ENCODE measurements around the gene AHI1. TPM values are rescaled to one million over a fixed set of nuclear protein-coding genes. Genes with fewer than 3 reads are reported as not detected.

Gene AHI1
- total and polyA plus RNA-seq, 5 experiments from 2014 or later, result 2.3 to 16.1 (median 4.9) TPM

GRCh38 chr6:135527116-135527959 lies 29.8 kb upstream of the AHI1 start:
- Mint-ChIP-seq H3K36me3 (no peaks in the 10 kb centered on the region), H3K9me3 (no peaks in the 10 kb centered on the region), H3K4me1 (no peaks in the 10 kb centered on the region), H3K27ac (no peak overlapping the region), H3K27me3 (no peaks in the 10 kb centered on the region), H3K4me3 (no peak overlapping the region)
- POLR2A ChIA-PET, result no interaction called here
- ATAC-seq, result no peak
- no peak for DNase-seq

DNA sequence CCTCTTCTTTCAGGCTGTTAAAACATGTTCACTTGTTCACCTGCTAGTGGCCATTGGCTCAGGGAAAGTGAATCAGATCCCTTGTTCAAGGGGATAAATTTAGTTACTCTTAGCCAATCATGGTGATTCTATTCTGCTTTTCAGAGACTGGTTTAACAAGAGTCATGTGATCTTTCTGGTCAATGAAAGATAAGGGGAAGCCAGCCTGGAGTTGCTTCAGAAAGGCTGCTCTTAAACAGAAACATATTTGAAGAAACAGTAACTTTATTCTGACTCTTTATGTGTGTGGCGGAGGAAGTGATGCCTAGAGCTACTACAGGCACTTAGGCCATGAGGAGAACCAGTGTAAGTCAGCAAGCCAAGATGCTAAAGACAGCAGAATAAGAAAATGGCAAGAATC lies 28.1 kb upstream of the AHI1 start:
- ATAC-seq, result no peak
- POLR2A ChIA-PET, result no interaction called here
- H3K9me3 Mint-ChIP-seq, result no peaks in the 10 kb centered on the region
- H3K4me3 Mint-ChIP-seq, result no peak overlapping the region
- no peaks in the 10 kb centered on the region for H3K27me3 Mint-ChIP-seq
- H3K36me3 Mint-ChIP-seq, result no peaks in the 10 kb centered on the region
- H3K4me1 Mint-ChIP-seq, result no peaks in the 10 kb centered on the region
- no peak for DNase-seq
- H3K27ac Mint-ChIP-seq, result no peak overlapping the region

DNA sequence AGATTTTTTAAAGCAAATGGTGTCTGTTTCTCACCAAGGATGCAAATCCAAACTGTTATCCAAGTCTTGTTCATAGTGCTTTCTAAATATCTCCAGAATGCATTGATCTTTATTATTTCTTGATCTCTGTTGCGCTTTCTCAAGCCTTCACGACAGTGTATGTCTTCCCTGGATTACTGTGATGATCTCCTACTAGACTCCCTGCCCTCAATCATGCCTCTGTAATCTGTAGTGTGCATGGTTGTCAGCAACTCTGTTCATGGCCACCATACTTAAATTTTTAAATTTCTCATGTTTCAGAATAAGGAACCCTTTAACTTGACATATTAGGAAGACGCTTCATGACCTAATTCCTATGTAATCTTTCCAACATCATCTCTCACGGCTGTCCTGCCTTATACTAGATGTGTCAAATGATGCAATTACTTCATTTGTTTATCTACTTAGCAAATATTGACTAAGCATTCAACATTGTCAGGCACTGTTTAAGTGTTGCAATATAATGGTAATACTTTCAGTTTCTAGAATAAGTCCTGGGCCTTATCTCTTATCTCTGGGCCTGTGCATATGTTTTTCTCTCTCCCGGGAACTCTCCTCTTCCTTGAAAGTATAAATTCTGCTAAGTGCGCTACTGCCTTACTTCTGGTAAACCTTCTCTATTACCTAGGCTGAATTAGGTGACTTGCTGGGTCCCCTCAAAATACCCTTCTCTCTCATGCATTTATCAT lies 25.6 kb upstream of the AHI1 start:
- no peak for DNase-seq
- Mint-ChIP-seq H3K27me3 (no peaks in the 10 kb centered on the region), H3K4me3 (no peak overlapping the region), H3K27ac (no peak overlapping the region), H3K4me1 (no peaks in the 10 kb centered on the region), H3K36me3 (peaks cover 0 to 4% (median 0%) of the 10 kb centered on the region in 3 donors), H3K9me3 (peaks cover 0 to 6% (median 0%) of the 10 kb centered on the region in 9 donors)
- POLR2A ChIA-PET, result no interaction called here
- no peak for ATAC-seq

DNA sequence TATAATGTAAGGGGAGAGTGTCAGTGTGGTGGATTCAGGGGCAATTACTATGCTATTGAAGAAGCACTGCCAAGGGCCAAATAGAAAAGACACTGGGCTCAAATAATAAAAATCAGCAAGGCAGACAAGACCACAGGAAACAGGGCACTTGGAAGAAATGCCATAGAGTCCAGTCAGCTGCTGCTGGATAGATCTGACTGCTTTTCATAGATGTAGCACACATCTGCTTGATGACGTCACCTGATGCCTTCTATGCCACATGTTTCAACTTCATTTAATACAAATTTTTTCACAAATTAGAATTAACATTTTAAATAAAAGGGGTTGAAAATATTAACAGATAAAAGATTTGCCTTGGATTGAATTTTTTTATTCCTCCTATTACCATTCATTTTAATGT lies 23.9 kb upstream of the AHI1 start:
- DNase-seq (no peak), ATAC-seq (no peak)
- peaks cover 0 to 6% (median 0%) of the 10 kb centered on the region in 9 donors for H3K9me3 Mint-ChIP-seq
- POLR2A ChIA-PET, result no interaction called here
- H3K36me3 Mint-ChIP-seq, result peaks cover 0 to 4% (median 2%) of the 10 kb centered on the region in 3 donors
- no peak overlapping the region for H3K27ac Mint-ChIP-seq
- no peaks in the 10 kb centered on the region for H3K27me3 Mint-ChIP-seq
- H3K4me3 Mint-ChIP-seq, result no peak overlapping the region
- H3K4me1 Mint-ChIP-seq, result no peaks in the 10 kb centered on the region

DNA sequence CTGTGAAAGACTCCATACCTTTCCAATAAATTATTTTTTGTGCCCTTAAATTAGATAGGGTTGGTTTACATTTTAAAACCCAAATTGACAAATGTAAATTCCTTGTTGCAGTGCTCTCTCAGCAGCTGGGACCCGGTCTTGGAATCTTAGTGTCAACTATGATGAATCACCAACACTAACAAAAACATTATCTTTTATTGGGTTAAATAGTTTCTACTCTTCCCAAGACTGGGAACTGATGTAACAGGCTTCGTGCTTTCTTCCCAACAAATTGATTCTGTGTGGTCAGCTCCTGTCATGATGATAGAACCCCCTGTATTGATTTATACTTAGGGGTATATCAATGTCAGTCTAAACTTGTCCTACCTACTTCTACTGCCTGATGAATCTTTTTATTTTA lies 23.2 kb upstream of the AHI1 start:
- Mint-ChIP-seq H3K9me3 (peaks cover 0 to 6% (median 0%) of the 10 kb centered on the region in 9 donors), H3K4me3 (no peak overlapping the region), H3K27ac (no peak overlapping the region), H3K27me3 (no peaks in the 10 kb centered on the region), H3K4me1 (no peaks in the 10 kb centered on the region), H3K36me3 (peaks cover 0 to 4% (median 2%) of the 10 kb centered on the region in 3 donors)
- no peak for ATAC-seq
- no peak for DNase-seq
- POLR2A ChIA-PET, result no interaction called here

- no peaks in the 10 kb centered on the region for H3K27me3 Mint-ChIP-seq
- H3K27ac Mint-ChIP-seq, result no peak overlapping the region
- H3K9me3 Mint-ChIP-seq, result peaks cover 0 to 6% (median 0%) of the 10 kb centered on the region in 9 donors
- H3K4me3 Mint-ChIP-seq, result no peak overlapping the region
- no peak for ATAC-seq
- POLR2A ChIA-PET, result no interaction called here
- peaks cover 0 to 4% (median 2%) of the 10 kb centered on the region in 3 donors for H3K36me3 Mint-ChIP-seq
- DNase-seq, result no peak
- no peaks in the 10 kb centered on the region for H3K4me1 Mint-ChIP-seq
These were observed 21.8 kb upstream of the AHI1 start for GRCh38 chr6:135519348-135519747.

DNA sequence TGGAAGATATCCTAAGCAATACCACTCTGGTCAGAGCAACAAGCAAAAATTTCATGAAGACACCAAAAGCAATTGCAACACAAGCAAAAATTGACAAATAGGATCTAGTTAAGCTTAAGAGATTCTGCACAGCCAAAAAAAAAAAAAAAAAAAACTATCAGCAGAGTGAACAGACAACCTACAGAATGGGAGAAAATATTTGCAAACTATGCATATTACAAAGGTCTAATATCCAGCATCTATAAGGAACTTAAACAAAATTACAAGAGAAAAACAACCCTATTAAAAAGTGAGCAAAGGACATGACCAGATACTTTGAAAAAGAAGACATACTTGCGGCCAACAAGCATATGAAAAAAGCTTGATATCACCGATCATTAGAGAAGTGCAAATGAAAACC lies 20.0 kb upstream of the AHI1 start:
- Mint-ChIP-seq H3K36me3 (peaks cover 0 to 8% (median 5%) of the 10 kb centered on the region in 3 donors), H3K27ac (no peak overlapping the region), H3K27me3 (no peaks in the 10 kb centered on the region), H3K4me3 (no peak overlapping the region), H3K4me1 (no peaks in the 10 kb centered on the region), H3K9me3 (peaks cover 0 to 6% (median 0%) of the 10 kb centered on the region in 9 donors)
- DNase-seq (no peak), ATAC-seq (no peak)
- POLR2A ChIA-PET, result interaction anchor here (0.6 to 0.7 kb wide), 2 partner anchors 16 to 360 kb away, joined by 3 to 5 read pairs; no protein-coding TSS in a partner anchor

GRCh38 chr6:135514706-135515105 lies 17.2 kb upstream of the AHI1 start:
- no peak overlapping the region for H3K27ac Mint-ChIP-seq
- DNase-seq (no peak), ATAC-seq (no peak)
- peaks cover 0 to 8% (median 5%) of the 10 kb centered on the region in 3 donors for H3K36me3 Mint-ChIP-seq
- peaks cover 0 to 6% (median 0%) of the 10 kb centered on the region in 9 donors for H3K9me3 Mint-ChIP-seq
- POLR2A ChIA-PET, result no interaction called here
- H3K4me1 Mint-ChIP-seq, result peaks cover 0 to 2% (median 0%) of the 10 kb centered on the region in 4 donors
- H3K27me3 Mint-ChIP-seq, result peaks cover 0 to 5% (median 0%) of the 10 kb centered on the region in 5 donors
- H3K4me3 Mint-ChIP-seq, result no peak overlapping the region

DNA sequence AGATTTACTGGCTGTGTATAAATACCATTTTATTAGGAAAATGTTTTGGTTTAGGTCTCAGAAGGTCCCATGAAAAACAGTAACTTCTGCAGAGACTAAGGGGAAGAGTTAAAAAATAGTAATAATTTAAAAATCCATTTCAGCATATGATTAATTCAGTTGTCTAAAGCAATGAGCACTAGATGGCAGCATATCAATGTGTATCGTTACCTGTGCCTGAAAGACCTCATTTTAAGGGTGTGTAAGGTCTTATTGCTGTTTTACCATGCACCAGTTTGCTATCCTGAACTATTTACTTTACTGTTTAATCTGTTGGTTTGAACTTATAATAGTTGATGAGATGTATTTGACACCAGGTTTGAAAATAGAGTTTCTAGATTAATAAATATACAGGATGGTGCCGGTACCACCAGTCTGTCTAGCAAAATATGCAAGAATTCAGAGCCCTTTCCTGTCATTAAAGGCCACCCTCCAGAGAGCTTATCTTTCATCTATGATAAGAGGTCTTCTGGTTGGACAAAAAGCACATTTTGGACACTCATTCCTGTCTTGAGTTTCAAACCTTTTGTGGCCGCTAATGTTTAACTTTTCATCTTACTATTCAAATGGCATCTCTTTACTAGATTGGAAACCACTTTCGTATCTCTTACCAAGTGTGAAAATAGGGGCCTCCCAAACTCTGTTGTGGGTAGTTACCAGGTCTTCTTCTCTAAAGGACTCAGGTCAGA lies 8.9 kb upstream of the AHI1 start:
- no peak overlapping the region for H3K27ac Mint-ChIP-seq
- ATAC-seq (peak; percentile 72 to 74), DNase-seq (peak in 5 of 10 donors; percentile 4 to 50 (median 45))
- H3K9me3 Mint-ChIP-seq, result no peaks in the 10 kb centered on the region
- POLR2A ChIA-PET, result no interaction called here
- peaks cover 0 to 5% (median 0%) of the 10 kb centered on the region in 4 donors for H3K4me1 Mint-ChIP-seq
- no peak overlapping the region for H3K4me3 Mint-ChIP-seq
- H3K36me3 Mint-ChIP-seq, result no peaks in the 10 kb centered on the region
- H3K27me3 Mint-ChIP-seq, result no peaks in the 10 kb centered on the region

DNA sequence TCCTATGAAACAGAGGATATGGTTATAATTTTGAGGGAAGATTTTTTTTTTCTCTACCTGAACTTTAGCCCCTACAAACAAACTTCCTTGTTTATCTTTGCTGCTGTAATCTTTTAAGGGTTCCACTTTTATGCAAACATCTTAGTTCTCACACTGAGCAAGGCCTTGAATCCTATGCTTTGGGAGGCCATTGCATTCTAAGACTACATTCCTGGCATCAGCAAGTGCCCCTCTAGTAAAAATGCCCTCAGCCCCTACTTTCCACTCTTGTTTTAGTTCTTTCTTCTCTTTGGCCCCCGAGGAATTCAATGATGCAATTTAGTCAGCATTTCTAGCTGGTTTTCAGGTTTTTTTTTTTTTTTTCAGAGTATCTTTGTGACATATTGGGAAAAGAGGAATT lies 8.1 kb upstream of the AHI1 start:
- Mint-ChIP-seq H3K27me3 (no peaks in the 10 kb centered on the region), H3K4me3 (no peak overlapping the region), H3K36me3 (no peaks in the 10 kb centered on the region), H3K27ac (peak overlapping the region in 1 of 10 donors; percentile 22), H3K9me3 (no peaks in the 10 kb centered on the region), H3K4me1 (peaks cover 0 to 5% (median 0%) of the 10 kb centered on the region in 4 donors)
- POLR2A ChIA-PET, result no interaction called here
- no peak for ATAC-seq
- no peak for DNase-seq

GRCh38 chr6:135505222-135505621 lies 7.7 kb upstream of the AHI1 start:
- no peaks in the 10 kb centered on the region for H3K27me3 Mint-ChIP-seq
- no peak overlapping the region for H3K4me3 Mint-ChIP-seq
- DNase-seq (no peak), ATAC-seq (no peak)
- H3K36me3 Mint-ChIP-seq, result no peaks in the 10 kb centered on the region
- no peak overlapping the region for H3K27ac Mint-ChIP-seq
- POLR2A ChIA-PET, result no interaction called here
- H3K9me3 Mint-ChIP-seq, result no peaks in the 10 kb centered on the region
- peaks cover 0 to 5% (median 0%) of the 10 kb centered on the region in 4 donors for H3K4me1 Mint-ChIP-seq

DNA sequence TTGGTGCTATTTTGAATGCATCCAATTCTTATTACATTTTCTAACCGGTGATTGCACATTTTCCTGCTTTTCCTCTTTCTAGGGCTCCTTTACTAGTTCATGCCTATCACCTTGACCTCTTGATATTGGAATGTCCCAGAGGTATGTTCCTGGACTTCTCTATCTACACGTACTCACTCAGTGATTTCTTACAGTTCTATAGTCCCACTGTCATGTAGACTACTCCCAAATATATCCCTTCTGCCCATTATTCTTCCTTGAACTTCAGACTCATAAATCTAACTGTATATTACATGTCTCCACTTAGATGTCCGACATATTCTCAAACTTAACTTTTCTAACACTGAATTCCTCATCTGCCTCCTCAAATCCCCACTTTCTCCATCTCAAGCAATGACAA lies 7.2 kb upstream of the AHI1 start:
- ATAC-seq, result no peak
- no peaks in the 10 kb centered on the region for H3K27me3 Mint-ChIP-seq

More for the DNA sequence above, 7.2 kb upstream of the AHI1 start:
- peaks cover 0 to 5% (median 0%) of the 10 kb centered on the region in 4 donors for H3K4me1 Mint-ChIP-seq
- H3K4me3 Mint-ChIP-seq, result no peak overlapping the region
- no peak for DNase-seq
- POLR2A ChIA-PET, result no interaction called here
- H3K36me3 Mint-ChIP-seq, result no peaks in the 10 kb centered on the region
- H3K27ac Mint-ChIP-seq, result no peak overlapping the region
- no peaks in the 10 kb centered on the region for H3K9me3 Mint-ChIP-seq

Measured in naive thymus-derived CD8-positive, alpha-beta T cell (primary cell).